ENCODE data around the gene SEMA6A. TPM values are rescaled to one million over a fixed set of nuclear protein-coding genes. Genes with fewer than 3 reads are reported as not detected.

SEMA6A gene
- total and polyA plus RNA-seq, 7 donors = 1.1 to 7.6 (median 3.1) TPM

- WGBS, 3 donors = 10 to 16% (median 12%) methylated on average over 4 of the region's 4 CpGs
- peaks cover 46% of the 10 kb centered on the region for H3K4me1 ChIP-seq
- H3K27me3 ChIP-seq (ENCODE audit: insufficient read depth in 3 of 3, low read length in 2 of 3) = no peaks in the 10 kb centered on the region
- peak in 3 of 4 donors; percentile 44 to 72 (median 51) for ATAC-seq
- DNase-seq = no peak
- intact Hi-C loops (cut with DNase I) = no loop called here
- H3K27ac ChIP-seq = peak overlapping the region; percentile 79
- no peaks in the 10 kb centered on the region for H3K36me3 ChIP-seq (ENCODE audit: insufficient read depth in 1 of 2, low read depth in 1 of 2)
- no peak for TF ChIP-seq CTCF (IDR thresholded peaks at IDR 0.05)
- no peaks in the 10 kb centered on the region for H3K9me3 ChIP-seq
- no peak overlapping the region for H3K4me3 ChIP-seq
Measured at GRCh38 chr5:116395631-116396203, 178.9 kb downstream of the SEMA6A start.

GRCh38 chr5:116395226-116395625 lies 179.4 kb downstream of the SEMA6A start:
- TF ChIP-seq CTCF (IDR thresholded peaks at IDR 0.05) = no peak
- Histone ChIP-seq H3K4me1 (peaks cover 46% of the 10 kb centered on the region), H3K4me3 (no peak overlapping the region), H3K9me3 (no peaks in the 10 kb centered on the region), H3K27me3 (ENCODE audit: insufficient read depth in 3 of 3, low read length in 2 of 3) (no peaks in the 10 kb centered on the region), H3K36me3 (ENCODE audit: insufficient read depth in 1 of 2, low read depth in 1 of 2) (no peaks in the 10 kb centered on the region), H3K27ac (peak overlapping the region; percentile 79)
- intact Hi-C loops (cut with DNase I) = no loop called here
- peak in 3 of 4 donors; percentile 15 to 33 (median 26) for ATAC-seq
- WGBS, 3 donors = 32 to 53% (median 42%) methylated on average over 9 of the region's 9 CpGs
- no peak for DNase-seq

DNA sequence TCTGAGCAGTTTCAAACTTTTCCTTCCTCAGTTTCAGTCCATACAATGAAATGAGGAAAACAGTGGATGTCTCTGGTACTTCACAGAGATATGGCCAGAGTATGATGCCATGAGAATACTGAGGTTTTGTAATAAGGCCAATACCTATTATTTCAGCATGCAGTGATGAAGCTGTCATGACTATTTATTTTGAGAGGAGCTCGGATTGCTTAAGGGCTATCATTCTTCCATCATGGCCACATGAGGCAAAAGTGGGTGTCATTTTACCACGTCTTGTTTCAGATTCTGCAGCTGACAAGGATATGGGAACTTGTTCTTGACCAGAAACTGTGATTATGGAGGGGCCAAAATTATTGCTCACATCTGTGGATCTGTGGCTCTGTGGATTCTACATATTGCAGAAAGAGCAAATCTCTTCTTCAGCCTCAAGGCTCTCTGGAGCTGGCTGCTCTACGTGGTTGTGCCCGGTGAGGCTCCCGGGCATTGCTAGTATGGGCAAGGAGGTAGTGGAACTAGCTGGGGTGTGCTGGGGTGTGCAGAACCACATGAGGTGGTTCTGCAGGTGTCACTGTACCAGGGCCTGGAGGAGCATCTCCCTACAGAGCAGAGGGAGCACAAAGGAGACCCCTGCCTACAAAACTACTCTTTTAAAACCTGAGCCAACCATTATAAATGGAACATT lies 180.3 kb downstream of the SEMA6A start:
- ATAC-seq = peak; percentile 86 to 93 (median 89)
- Histone ChIP-seq H3K36me3 (ENCODE audit: insufficient read depth in 1 of 2, low read depth in 1 of 2) (no peaks in the 10 kb centered on the region), H3K27ac (peak overlapping the region; percentile 79), H3K9me3 (no peaks in the 10 kb centered on the region), H3K27me3 (ENCODE audit: insufficient read depth in 3 of 3, low read length in 2 of 3) (no peaks in the 10 kb centered on the region), H3K4me1 (peaks cover 46% of the 10 kb centered on the region), H3K4me3 (no peak overlapping the region)
- no peak for DNase-seq
- intact Hi-C loops (cut with DNase I) = no loop called here
- 35 to 56% (median 38%) methylated on average over 5 of the region's 5 CpGs for WGBS, 3 donors
- TF ChIP-seq CTCF (IDR thresholded peaks at IDR 0.05) = no peak
